ENCODE measurements around the gene CYTH1. TPM values are rescaled to one million over a fixed set of nuclear protein-coding genes. Genes with fewer than 3 reads are reported as not detected.

Gene CYTH1
- total RNA-seq, 2 experiments from 2014 or later, result 73.0 to 148 TPM

- peaks cover 100% of the 10 kb centered on the region for H3K36me3 ChIP-seq (ENCODE audit: insufficient read depth, low read length)
- no peak overlapping the region for H2AFZ ChIP-seq (ENCODE audit: low read length)
- no peaks in the 10 kb centered on the region for H3K9me2 ChIP-seq (ENCODE audit: insufficient read depth, low read length)
- H3K9me3 ChIP-seq (ENCODE audit: low read length), result no peaks in the 10 kb centered on the region
- no peak overlapping the region for H3K4me2 ChIP-seq (ENCODE audit: low read length)
- ChIA-PET CTCF (ENCODE audit: unreplicated experiment) (no interaction called here), POLR2A (no interaction called here)
- no peak for TF ChIP-seq CTCF (conservative IDR thresholded peaks at IDR 0.05; ENCODE audit: low read length)
- TF ChIP-seq EZH2phosphoT487 (IDR thresholded peaks at IDR 0.05; ENCODE audit: borderline replicate concordance, low read depth, low read length), result no peak
- DNase-seq (ENCODE audit: low spot score), result no peak
- no peaks in the 10 kb centered on the region for H3K79me2 ChIP-seq (ENCODE audit: insufficient read depth, low read depth, low read length)
- no peak overlapping the region for H3K4me3 ChIP-seq (ENCODE audit: low read depth, low read length, poor library complexity, severe bottlenecking)
- H3K27ac ChIP-seq (ENCODE audit: low read depth, low read length, poor library complexity, severe bottlenecking), result no peak overlapping the region
- H4K20me1 ChIP-seq (ENCODE audit: insufficient read depth, low read length), result no peaks in the 10 kb centered on the region; the same call in none of the 2 replicates
- no peaks in the 10 kb centered on the region for H3K4me1 ChIP-seq (ENCODE audit: insufficient read depth, low read length, poor library complexity, severe bottlenecking)
- BruUV-seq (replicated peaks), result no TSS peak
- intact Hi-C loops (cut with micrococcal nuclease; ENCODE audit: unreplicated experiment), result no loop called here
These were observed 26.1 kb upstream of the CYTH1 start for GRCh38 chr17:78808163-78808562.

GRCh38 chr17:78806451-78806850 is 24.4 kb upstream of the CYTH1 start:
- Histone ChIP-seq H2AFZ (ENCODE audit: low read length) (no peak overlapping the region), H4K20me1 (ENCODE audit: insufficient read depth, low read length) (no peaks in the 10 kb centered on the region; the same call in none of the 2 replicates), H3K4me1 (ENCODE audit: insufficient read depth, low read length, poor library complexity, severe bottlenecking) (no peaks in the 10 kb centered on the region), H3K4me3 (ENCODE audit: low read depth, low read length, poor library complexity, severe bottlenecking) (no peak overlapping the region), H3K27ac (ENCODE audit: low read depth, low read length, poor library complexity, severe bottlenecking) (no peak overlapping the region), H3K4me2 (ENCODE audit: low read length) (no peak overlapping the region), H3K9me2 (ENCODE audit: insufficient read depth, low read length) (no peaks in the 10 kb centered on the region), H3K36me3 (ENCODE audit: insufficient read depth, low read length) (peaks cover 99% of the 10 kb centered on the region), H3K79me2 (ENCODE audit: insufficient read depth, low read depth, low read length) (no peaks in the 10 kb centered on the region), H3K9me3 (ENCODE audit: low read length) (no peaks in the 10 kb centered on the region)
- BruUV-seq (replicated peaks), result no TSS peak
- intact Hi-C loops (cut with micrococcal nuclease; ENCODE audit: unreplicated experiment), result no loop called here
- TF ChIP-seq CTCF (conservative IDR thresholded peaks at IDR 0.05; ENCODE audit: low read length) (no peak), EZH2phosphoT487 (IDR thresholded peaks at IDR 0.05; ENCODE audit: borderline replicate concordance, low read depth, low read length) (no peak)
- POLR2A ChIA-PET, result no interaction called here
- CTCF ChIA-PET (ENCODE audit: unreplicated experiment), result no interaction called here
- no peak for DNase-seq (ENCODE audit: low spot score)

GRCh38 chr17:78805301-78805700 is 23.2 kb upstream of the CYTH1 start:
- H3K27ac ChIP-seq (ENCODE audit: low read depth, low read length, poor library complexity, severe bottlenecking), result no peak overlapping the region
- peaks cover 96% of the 10 kb centered on the region for H3K36me3 ChIP-seq (ENCODE audit: insufficient read depth, low read length)
- H3K4me3 ChIP-seq (ENCODE audit: low read depth, low read length, poor library complexity, severe bottlenecking), result no peak overlapping the region
- no TSS peak for BruUV-seq (replicated peaks)
- H3K4me1 ChIP-seq (ENCODE audit: insufficient read depth, low read length, poor library complexity, severe bottlenecking), result no peaks in the 10 kb centered on the region
- H4K20me1 ChIP-seq (ENCODE audit: insufficient read depth, low read length), result no peaks in the 10 kb centered on the region; the same call in none of the 2 replicates
- H2AFZ ChIP-seq (ENCODE audit: low read length), result no peak overlapping the region
- no peaks in the 10 kb centered on the region for H3K79me2 ChIP-seq (ENCODE audit: insufficient read depth, low read depth, low read length)
- no peaks in the 10 kb centered on the region for H3K9me3 ChIP-seq (ENCODE audit: low read length)
- TF ChIP-seq EZH2phosphoT487 (IDR thresholded peaks at IDR 0.05; ENCODE audit: borderline replicate concordance, low read depth, low read length) (no peak), CTCF (conservative IDR thresholded peaks at IDR 0.05; ENCODE audit: low read length) (no peak)
- no peak overlapping the region for H3K4me2 ChIP-seq (ENCODE audit: low read length)
- CTCF ChIA-PET (ENCODE audit: unreplicated experiment), result no interaction called here
- intact Hi-C loops (cut with micrococcal nuclease; ENCODE audit: unreplicated experiment), result no loop called here
- POLR2A ChIA-PET, result interaction anchor here (1.1 kb wide), 1 partner anchor 15 kb away, joined by 3 read pairs; no protein-coding TSS in a partner anchor
- no peaks in the 10 kb centered on the region for H3K9me2 ChIP-seq (ENCODE audit: insufficient read depth, low read length)
- no peak for DNase-seq (ENCODE audit: low spot score)

All from OCI-LY7 (cell line).